Measurements from ENCODE around the gene KCTD20.

DNA sequence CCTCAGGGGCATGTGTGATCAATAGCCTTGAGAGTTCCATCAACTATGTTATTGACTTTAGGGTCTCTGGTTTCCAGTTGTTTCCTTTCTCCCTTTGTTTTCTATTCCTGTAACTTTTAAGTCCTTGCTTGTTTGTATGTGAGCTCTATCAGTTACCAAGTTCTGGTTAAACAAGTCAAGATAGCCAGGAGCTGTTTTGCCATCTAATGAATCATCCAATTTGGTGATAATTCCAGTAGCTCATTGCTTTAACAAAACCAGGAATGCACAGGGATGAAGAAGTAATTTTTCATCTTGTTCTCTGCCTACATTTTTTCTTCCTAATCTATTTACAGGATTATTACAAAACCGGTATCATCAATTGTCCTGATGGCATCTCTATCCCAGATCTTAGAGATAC lies 36.5 kb downstream of the KCTD20 start:
- no peak for TF ChIP-seq CTCF (IDR thresholded peaks at IDR 0.05)
- TF ChIP-seq POLR2A (IDR thresholded peaks at IDR 0.05; ENCODE audit: low read depth): no peak
- no peak for TF ChIP-seq EP300 (IDR thresholded peaks at IDR 0.05)
